GM19240 (cell line): ENCODE measurements around the gene POLG.
A peak's percentile ranks its signal among the peaks of the same experiment; 100 is the strongest.

Experiments
- DNase-seq: peaks from one replicate; pipeline ENCODE4 v3.0.0; 2011; ENCODE audit warnings: low spot score; ENCODE audit not compliant: insufficient read length

The POLG gene

GRCh38 chr15:89334510-89335297, at the start of gene POLG:
Gene POLG, minus strand, starts transcription at chr15:89334824. Its CDS starts 1,070 bp downstream, at chr15:89333754.
- peak; percentile 99 for DNase-seq

GRCh38 chr15:89384176-89384604, 49.6 kb upstream of the POLG start:
- no peak for DNase-seq

- no peak for DNase-seq
Observed at GRCh38 chr15:89383365-89384175, 48.9 kb upstream of the POLG start.

GRCh38 chr15:89381888-89382686, 47.5 kb upstream of the POLG start:
- DNase-seq, result no peak

DNA sequence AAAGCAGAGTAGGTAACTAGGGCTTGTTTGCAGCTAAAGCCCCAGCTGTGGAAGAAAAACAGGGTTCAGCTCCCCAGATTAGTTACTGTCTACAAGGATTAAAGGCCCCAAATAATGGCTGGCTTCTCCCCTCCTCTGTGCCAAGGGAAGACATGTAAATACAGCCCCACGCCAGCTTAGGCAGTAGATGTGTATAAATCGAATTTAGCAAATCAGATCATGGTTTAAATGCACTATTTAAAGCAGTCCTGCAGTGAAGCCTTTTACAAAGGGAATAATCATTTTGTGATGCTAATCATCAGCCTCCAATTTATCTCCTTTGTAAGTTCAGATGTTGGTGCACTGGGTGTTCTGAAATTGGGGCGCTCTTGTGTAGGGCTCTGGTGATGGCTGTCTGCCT, 46.7 kb upstream of the POLG start:
- no peak for DNase-seq

- DNase-seq, result no peak
Observed at GRCh38 chr15:89379818-89380217, 45.2 kb upstream of the POLG start.

DNA sequence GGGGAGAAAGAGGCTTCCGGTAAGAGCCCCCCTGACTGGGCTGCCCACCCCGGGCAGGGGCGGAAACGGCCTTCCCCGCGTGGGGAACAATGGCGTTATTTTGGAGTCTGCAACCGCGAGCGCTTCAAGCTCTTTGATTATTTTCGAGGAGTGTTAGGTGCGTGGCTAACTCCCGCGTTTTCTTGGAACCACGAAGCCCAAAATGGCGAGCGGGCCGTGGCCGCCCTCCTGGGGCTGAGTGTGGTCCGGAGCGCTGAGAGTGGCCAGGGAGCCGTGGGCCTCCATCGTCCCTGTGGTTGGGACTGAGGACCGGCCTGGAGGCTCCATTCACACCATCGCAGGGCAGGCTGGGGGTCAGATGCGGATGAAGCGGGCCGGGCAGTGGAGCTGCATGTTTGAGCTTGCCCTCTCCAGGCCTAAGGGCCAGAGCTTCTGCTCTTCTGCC, 44.6 kb upstream of the POLG start:
- no peak for DNase-seq

DNA sequence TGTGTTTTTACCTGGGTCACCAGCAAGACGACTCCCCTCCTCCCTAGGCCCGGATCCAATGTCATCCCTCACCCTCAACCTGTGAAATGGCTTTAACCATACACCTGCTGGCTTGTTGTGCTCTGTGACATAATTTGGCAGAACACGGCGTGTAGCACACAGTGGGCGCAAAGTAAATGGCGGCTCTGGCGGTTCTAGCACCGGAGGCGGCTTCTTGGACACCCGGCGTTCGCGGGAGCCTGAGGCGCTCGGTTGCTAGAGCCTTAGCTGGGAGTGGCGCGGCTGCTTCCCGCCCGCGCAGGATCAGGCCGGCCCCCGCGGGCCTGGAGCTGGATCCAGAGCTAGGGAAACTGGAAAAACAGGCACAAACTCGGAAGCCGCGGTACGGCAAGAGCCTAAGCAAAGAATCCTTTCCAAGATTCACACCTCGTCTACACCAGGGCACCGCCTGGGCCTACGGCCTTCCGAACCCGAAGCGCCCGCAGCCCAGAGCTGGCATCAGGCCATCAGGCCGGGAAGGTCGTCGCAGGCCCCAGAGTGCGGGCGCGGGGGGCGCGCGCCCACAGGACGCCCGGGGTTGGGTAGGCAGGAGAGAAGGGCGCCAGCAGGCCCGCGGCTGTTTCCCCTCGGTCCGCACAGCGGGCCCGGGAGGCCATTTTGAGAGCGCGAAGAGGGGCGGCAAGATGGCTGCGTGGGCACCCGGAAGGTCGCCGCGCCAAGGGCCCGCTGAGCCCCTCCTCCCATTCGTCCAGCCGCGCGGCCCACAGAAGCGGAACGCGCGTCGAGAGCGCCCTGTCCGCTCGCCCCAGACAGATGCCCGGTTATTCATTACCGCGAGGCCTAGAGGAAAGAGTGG, 43.9 kb upstream of the POLG start:
- DNase-seq, result no peak

GRCh38 chr15:89377842-89378295, 43.2 kb upstream of the POLG start:
- no peak for DNase-seq

DNA sequence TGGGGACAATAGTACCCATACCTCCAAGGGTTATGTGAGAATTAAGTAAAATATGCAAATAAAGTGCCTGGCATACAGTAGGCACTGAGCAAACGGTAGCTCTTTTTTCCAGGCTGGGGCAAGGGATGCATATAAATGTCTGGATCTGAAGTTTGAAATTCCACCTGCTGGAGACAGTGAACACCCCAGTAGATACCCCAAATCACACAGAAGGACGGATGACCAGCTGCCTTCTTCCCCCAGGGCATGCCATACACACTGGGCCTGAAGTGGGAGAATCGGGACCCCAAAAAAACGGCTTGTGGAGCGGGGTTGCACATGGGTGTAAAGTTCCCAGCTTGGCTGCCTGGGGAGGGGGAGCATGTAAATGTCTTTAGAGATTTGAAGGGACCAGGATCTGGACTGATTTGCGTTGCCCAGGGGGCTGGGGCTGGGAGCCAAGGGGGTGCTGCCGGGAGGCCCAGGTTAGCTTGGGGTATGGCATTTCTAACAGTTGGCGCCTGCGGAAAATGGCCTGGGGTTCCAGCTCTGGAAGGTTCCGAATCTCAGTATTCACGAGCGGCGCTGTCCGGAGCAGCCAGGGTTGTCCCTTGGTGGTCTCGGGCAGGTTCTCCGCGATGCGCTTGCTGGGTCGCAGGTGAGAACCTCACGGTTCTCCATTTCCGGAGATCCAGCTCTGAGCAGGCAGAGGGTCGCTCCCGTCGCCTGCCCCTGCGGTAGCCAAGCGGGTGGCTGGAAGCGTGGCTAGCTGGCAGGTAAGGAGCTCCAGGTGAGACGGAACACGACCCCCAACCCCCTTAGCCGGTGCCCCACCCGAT, 42.6 kb upstream of the POLG start:
- no peak for DNase-seq

GRCh38 chr15:89376388-89376787, 41.8 kb upstream of the POLG start:
- no peak for DNase-seq

DNA sequence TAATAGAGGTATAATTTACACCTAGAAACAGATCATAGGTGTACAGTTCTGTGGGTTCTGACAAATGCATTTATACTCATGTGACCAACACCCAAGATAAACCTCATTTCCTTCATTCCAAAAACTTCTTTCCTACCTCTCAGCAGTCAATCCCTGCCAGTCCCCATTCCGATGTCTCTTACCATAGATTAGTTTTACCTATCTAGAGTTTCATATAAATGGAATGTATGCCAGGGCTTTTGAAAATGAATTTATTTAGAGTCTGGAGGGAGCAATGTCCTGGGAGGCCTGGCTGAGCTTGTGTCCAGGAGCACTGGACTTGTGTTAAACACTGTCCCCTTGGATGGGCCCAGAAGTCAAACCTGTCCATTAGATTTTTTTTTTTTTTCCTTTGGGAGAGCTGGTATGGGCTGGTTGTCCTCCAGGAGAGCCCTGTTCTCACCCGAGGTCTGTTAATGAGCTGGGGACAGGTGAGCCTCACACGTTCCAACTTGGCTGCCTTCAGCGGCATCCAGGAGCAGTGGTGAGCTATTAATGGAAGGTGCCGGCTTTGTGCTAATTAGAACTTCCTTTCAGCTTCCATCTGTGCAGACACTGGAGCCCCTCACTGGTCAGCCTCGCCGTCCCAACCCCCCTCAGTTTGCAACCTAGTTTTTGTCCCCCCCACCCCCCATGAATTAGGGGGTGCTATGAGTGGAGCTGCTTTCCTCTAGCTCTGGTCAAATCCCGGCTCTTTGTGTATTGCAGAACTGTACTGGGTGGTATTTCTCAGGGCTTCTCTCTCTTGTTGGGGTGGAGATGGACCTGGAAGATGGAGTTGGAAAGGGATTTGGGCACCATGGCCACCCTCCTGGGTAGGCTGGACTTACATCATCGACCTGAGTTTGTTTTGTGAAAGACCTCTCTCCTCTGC, 40.7 kb upstream of the POLG start:
- DNase-seq, result no peak

DNA sequence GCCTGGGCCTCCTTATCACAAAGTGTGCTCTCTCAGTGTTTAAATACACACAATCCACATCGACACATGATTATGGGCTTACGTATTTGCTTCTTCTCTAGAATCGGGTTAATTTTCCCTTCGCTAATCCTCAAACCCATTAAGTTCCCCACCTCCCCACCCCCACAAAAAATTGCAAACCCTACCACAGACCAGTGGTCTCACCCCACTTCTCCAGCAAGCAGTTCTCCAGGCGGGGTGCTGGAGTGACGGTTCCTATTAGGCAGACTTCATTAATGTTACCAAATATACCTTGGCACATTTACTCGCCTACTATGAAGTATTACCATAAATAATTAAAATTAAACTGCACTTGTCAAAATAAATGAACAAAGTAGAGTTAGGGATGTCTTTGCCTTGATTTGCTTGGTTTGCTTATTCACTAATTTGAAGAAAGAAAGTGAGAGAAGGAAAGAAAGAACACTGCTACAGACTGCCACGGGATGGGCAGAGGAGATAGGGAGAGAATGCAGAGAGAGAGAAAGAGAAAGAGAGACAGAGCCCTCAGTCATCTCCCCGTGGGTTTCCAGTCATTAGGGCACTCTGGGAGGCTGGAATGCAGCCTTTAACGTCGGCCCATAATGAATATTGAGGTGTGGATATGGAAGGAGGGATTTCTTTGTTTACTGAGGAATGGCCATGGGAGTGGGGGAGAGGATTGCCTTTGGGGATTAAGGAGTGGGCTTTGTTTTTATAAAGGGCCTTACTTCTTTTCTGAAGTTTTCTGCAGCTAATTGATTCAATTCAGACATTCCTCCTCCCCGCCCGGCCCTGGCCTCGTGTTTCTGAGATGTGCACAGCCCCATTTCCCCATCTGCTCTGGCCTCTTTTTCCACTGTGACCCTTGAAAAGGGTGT, 39.7 kb upstream of the POLG start:
- no peak for DNase-seq

- no peak for DNase-seq
Observed at GRCh38 chr15:89372069-89372935, 37.7 kb upstream of the POLG start.

GRCh38 chr15:89371228-89372044, 36.8 kb upstream of the POLG start:
- no peak for DNase-seq

- no peak for DNase-seq
Observed at GRCh38 chr15:89370978-89371227, 36.3 kb upstream of the POLG start.
